ENCODE results near the gene INMT.

INMT gene

GRCh38 chr7:30728591-30729100, 23.3 kb upstream of the INMT start:
- no peak for DNase-seq

- DNase-seq: no peak
These were observed 22.3 kb upstream of the INMT start for GRCh38 chr7:30729642-30730041.

- DNase-seq: no peak
These were observed 21.8 kb upstream of the INMT start for GRCh38 chr7:30730097-30730496.

- DNase-seq: no peak
These were observed 20.9 kb upstream of the INMT start for GRCh38 chr7:30730996-30731395.

- no peak for DNase-seq
These were observed 20.4 kb upstream of the INMT start for GRCh38 chr7:30731581-30731980.

- no peak for DNase-seq
These were observed 19.3 kb upstream of the INMT start for GRCh38 chr7:30732606-30733005.

GRCh38 chr7:30733216-30733615, 18.7 kb upstream of the INMT start:
- no peak for DNase-seq

GRCh38 chr7:30733691-30734090, 18.2 kb upstream of the INMT start:
- DNase-seq: no peak

- no peak for DNase-seq
These were observed 17.4 kb upstream of the INMT start for GRCh38 chr7:30734497-30734896.

- DNase-seq: no peak
These were observed 16.3 kb upstream of the INMT start for GRCh38 chr7:30735631-30736030.

GRCh38 chr7:30736291-30736690, 15.6 kb upstream of the INMT start:
- no peak for DNase-seq

GRCh38 chr7:30738026-30738915, 13.7 kb upstream of the INMT start:
- no peak for DNase-seq

- DNase-seq: no peak
These were observed 12.2 kb upstream of the INMT start for GRCh38 chr7:30739691-30740090.

- DNase-seq: peak; percentile 90
These were observed 11.3 kb upstream of the INMT start for GRCh38 chr7:30740417-30741181.

- no peak for DNase-seq
These were observed 10.6 kb upstream of the INMT start for GRCh38 chr7:30741289-30741688.

GRCh38 chr7:30743371-30744074, 8.4 kb upstream of the INMT start:
- DNase-seq: no peak

GRCh38 chr7:30744075-30744417, 7.9 kb upstream of the INMT start:
- no peak for DNase-seq

GRCh38 chr7:30745261-30745941, 6.5 kb upstream of the INMT start:
- DNase-seq: no peak

- no peak for DNase-seq
These were observed 1.9 kb upstream of the INMT start for GRCh38 chr7:30750010-30750409.

- DNase-seq: no peak
These were observed 968 bp upstream of the INMT start for GRCh38 chr7:30750683-30751650.

- DNase-seq: no peak
These were observed 549 bp downstream of the INMT start for GRCh38 chr7:30752484-30752883.

GRCh38 chr7:30752979-30753378, 1.0 kb downstream of the INMT start:
- DNase-seq: no peak

All from stimulated activated CD8-positive, alpha-beta memory T cell treated with anti-CD3 and anti-CD28 coated beads, Interleukin-4, amount 100 ng/mL, for 48 hours (primary cell).